H1 (cell line): ENCODE results near the gene DMXL1.

Experiments used
- CBX5 ChIP-seq: fragments of 300-800, 300-1000 bp; sonication (generic); IDR thresholded peaks from 2 replicates; pipeline ENCODE4 v1.7.1; 2016; ENCODE audit warnings: antibody characterized with exemption, low read length, low read depth
- JUND ChIP-seq: IDR thresholded peaks from 2 replicates; pipeline ENCODE4 v1.6.1; 2011; ENCODE audit warnings: mild to moderate bottlenecking, improper control_type of control experiment, low read length
- KDM5A ChIP-seq: fragments of 200-600 bp; IDR thresholded peaks from 2 replicates; pipeline ENCODE4 v1.7.1; 2012; ENCODE audit warnings: mild to moderate bottlenecking, low read length, inconsistent platforms, mixed read lengths
- POLR2A ChIP-seq, 2 experiments: IDR thresholded peaks; 1 replicate in 1 of 2; 2 replicates in 1 of 2; pipeline ENCODE4 v1.6.1; 2011; ENCODE audit warnings: low read depth in 2 of 2, low read length in 2 of 2, mild to moderate bottlenecking in 2 of 2; ENCODE audit errors: control extremely low read depth in 1 of 2
- POLR2AphosphoS5 ChIP-seq: IDR thresholded peaks from 2 replicates; pipeline ENCODE4 v1.6.1; 2011; ENCODE audit warnings: low read depth, low read length
- RAD21 ChIP-seq, 2 experiments: IDR thresholded peaks in 1 of 2; conservative IDR thresholded peaks in 1 of 2; 2 replicates each; pipeline ENCODE4 v1.6.1; 2011; ENCODE audit warnings: low read depth in 2 of 2, low read length in 2 of 2, improper control_type of control experiment in 1 of 2, inconsistent platforms in 1 of 2, mild to moderate bottlenecking in 1 of 2, moderate library complexity in 1 of 2
- SP1 ChIP-seq: IDR thresholded peaks from 2 replicates; pipeline ENCODE4 v1.6.1; 2011; ENCODE audit warnings: low read depth, low read length
- SP2 ChIP-seq: IDR thresholded peaks from 2 replicates; pipeline ENCODE4 v1.6.1; 2012; ENCODE audit warnings: mild to moderate bottlenecking, low read length, inconsistent platforms
- SP4 ChIP-seq: IDR thresholded peaks from 2 replicates; pipeline ENCODE4 v1.6.1; 2012; ENCODE audit warnings: low read length, inconsistent platforms
- USF2 ChIP-seq: IDR thresholded peaks from 2 replicates; pipeline ENCODE4 v1.6.1; 2011; ENCODE audit warnings: low read length, improper control_type of control experiment
- TF ChIP-seq, protein P1 (sequence below), 3 experiments: IDR thresholded peaks; 1 replicate in 2 of 3; 2 replicates in 1 of 3; pipeline versions ENCODE4 v1.5.1 to v1.6.1; 2011; ENCODE audit warnings: low read length in 3 of 3, mild to moderate bottlenecking in 3 of 3, inconsistent platforms in 2 of 3, low read depth in 1 of 3, moderate library complexity in 1 of 3; ENCODE audit not compliant: insufficient read depth in 1 of 3; ENCODE audit errors: control extremely low read depth in 1 of 3

- TF ChIP-seq, protein P1, sequence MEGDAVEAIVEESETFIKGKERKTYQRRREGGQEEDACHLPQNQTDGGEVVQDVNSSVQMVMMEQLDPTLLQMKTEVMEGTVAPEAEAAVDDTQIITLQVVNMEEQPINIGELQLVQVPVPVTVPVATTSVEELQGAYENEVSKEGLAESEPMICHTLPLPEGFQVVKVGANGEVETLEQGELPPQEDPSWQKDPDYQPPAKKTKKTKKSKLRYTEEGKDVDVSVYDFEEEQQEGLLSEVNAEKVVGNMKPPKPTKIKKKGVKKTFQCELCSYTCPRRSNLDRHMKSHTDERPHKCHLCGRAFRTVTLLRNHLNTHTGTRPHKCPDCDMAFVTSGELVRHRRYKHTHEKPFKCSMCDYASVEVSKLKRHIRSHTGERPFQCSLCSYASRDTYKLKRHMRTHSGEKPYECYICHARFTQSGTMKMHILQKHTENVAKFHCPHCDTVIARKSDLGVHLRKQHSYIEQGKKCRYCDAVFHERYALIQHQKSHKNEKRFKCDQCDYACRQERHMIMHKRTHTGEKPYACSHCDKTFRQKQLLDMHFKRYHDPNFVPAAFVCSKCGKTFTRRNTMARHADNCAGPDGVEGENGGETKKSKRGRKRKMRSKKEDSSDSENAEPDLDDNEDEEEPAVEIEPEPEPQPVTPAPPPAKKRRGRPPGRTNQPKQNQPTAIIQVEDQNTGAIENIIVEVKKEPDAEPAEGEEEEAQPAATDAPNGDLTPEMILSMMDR (IDR thresholded peaks at IDR 0.05; ENCODE audit: control extremely low read depth in 1 of 3, insufficient read depth in 1 of 3, low read depth in 1 of 3, low read length in 3 of 3): no peak
- TF ChIP-seq SP2 (no peak), POLR2AphosphoS5 (no peak), USF2 (no peak), JUND (no peak), RAD21 (IDR thresholded peaks at IDR 0.05 in 1 of 2, conservative IDR thresholded peaks at IDR 0.05 in 1 of 2; ENCODE audit: low read depth in 2 of 2, low read length in 2 of 2) (no peak), POLR2A (IDR thresholded peaks at IDR 0.05; ENCODE audit: control extremely low read depth in 1 of 2, low read depth in 2 of 2, low read length in 2 of 2) (no peak), SP4 (no peak), SP1 (no peak), KDM5A (no peak), CBX5 (no peak)
These were observed 52.4 kb downstream of the DMXL1 start for GRCh38 chr5:119123280-119123679.
